HG03064 (cell line): ENCODE results near the gene PINLYP.

Experiments
- ATAC-seq: cut with Tn5 transposase; IDR thresholded peaks from one replicate; pipeline ENCODE4 v1.9.1; 2021; ENCODE audit warnings: low read depth; ENCODE audit not compliant: unreplicated experiment

PINLYP gene

GRCh38 chr19:43623889-43624670, 48.5 kb downstream of the PINLYP start:
- ATAC-seq = no peak

- no peak for ATAC-seq
These were observed 49.3 kb downstream of the PINLYP start for GRCh38 chr19:43624933-43625332.

GRCh38 chr19:43625918-43626579, 50.4 kb downstream of the PINLYP start:
- ATAC-seq = no peak

GRCh38 chr19:43626838-43627237, 51.2 kb downstream of the PINLYP start:
- no peak for ATAC-seq

GRCh38 chr19:43628646-43629326, 53.2 kb downstream of the PINLYP start:
- ATAC-seq = no peak

- no peak for ATAC-seq
These were observed 55.9 kb downstream of the PINLYP start for GRCh38 chr19:43631491-43631890.
